A549 (cell line): ENCODE measurements around the gene C20orf204. TPM values are rescaled to one million over a fixed set of nuclear protein-coding genes. Genes with fewer than 3 reads are reported as not detected.

Experiments used
- ATAC-seq, 2 experiments: fragments of 200-7000 bp in 1 of 2; fragments of >200 bp in 1 of 2; cut with Nextera tagmentation in 1 of 2; cut with Tn5 transposase in 1 of 2; 3 replicates each; pipeline versions ENCODE4 v1.8.0 to v1.9.1; 2018 to 2020; ENCODE audit warnings: mild to moderate bottlenecking in 1 of 2, moderate library complexity in 1 of 2
- CTCF ChIA-PET: fragments of 300-600 bp; sonication (Branson Sonifier 250); formaldehyde crosslinking; extraction: SDS; loops from one replicate; lab custom pipeline; 2021; ENCODE audit warnings: antibody characterized with exemption, inconsistent platforms; lab: Yijun Ruan, JAX
- POLR2A ChIA-PET: fragments of 350-600 bp; formaldehyde crosslinking; extraction: SDS; loops from one replicate; lab custom pipeline; 2021; ENCODE audit warnings: antibody characterized with exemption, inconsistent platforms; lab: Yijun Ruan, JAX
- DNase-seq, 2 experiments: peaks; one replicate each; pipeline versions ENCODE4 v3.0.0 to v3.0.0-alpha.2; 2011 to 2016; ENCODE audit warnings: low read depth in 1 of 2, low spot score in 1 of 2
- FAIRE-seq: peaks from 2 replicates; lab custom pipeline; 2011; peaks lifted over from hg19 to GRCh38; lab: Jason Lieb, UNC
- H3K27ac ChIP-seq, 2 experiments: fragments of >200 bp; sonication (Bioruptor Twin); formaldehyde crosslinking; 3 replicates each; pipeline ENCODE4 v1.5.1; 2016 to 2017
- H3K4me1 ChIP-seq: fragments of >200 bp; sonication (Bioruptor Twin); formaldehyde crosslinking; 3 replicates; pipeline ENCODE4 v1.6.1; 2016
- H3K4me2 ChIP-seq: fragments of >200 bp; sonication (Bioruptor Twin); formaldehyde crosslinking; 3 replicates; pipeline ENCODE4 v1.6.1; 2016
- H3K4me3 ChIP-seq: fragments of >200 bp; sonication (Bioruptor Twin); formaldehyde crosslinking; 3 replicates; pipeline ENCODE4 v1.5.1; 2016
- H3K9me3 ChIP-seq: fragments of >200 bp; sonication (Bioruptor Twin); formaldehyde crosslinking; 3 replicates; pipeline ENCODE4 v1.6.1; 2016
- BHLHE40 ChIP-seq: IDR thresholded peaks from 2 replicates; pipeline ENCODE4 v1.6.1; 2012; ENCODE audit warnings: low read depth, low read length, inconsistent platforms
- EHF ChIP-seq: fragments of 250-450 bp; sonication (Bioruptor Pico); IDR thresholded peaks from 2 replicates; pipeline ENCODE4 v1.5.0; 2020; ENCODE audit warnings: mild to moderate bottlenecking
- FOSL2 ChIP-seq, 2 experiments: fragments of 450-650 bp in 1 of 2; fragments of >200 bp in 1 of 2; sonication (Bioruptor Twin) in 1 of 2; formaldehyde crosslinking; IDR thresholded peaks; 2 replicates each; pipeline versions ENCODE4 v1.5.0 to v1.6.1; 2016 to 2020; ENCODE audit warnings: mild to moderate bottlenecking in 1 of 2, moderate library complexity in 1 of 2
- GATA3 ChIP-seq: IDR thresholded peaks from 2 replicates; pipeline ENCODE4 v1.6.1; 2012; ENCODE audit warnings: borderline replicate concordance
- HOXA7 ChIP-seq: fragments of 250-450 bp; sonication (Bioruptor Pico); IDR thresholded peaks from 2 replicates; pipeline ENCODE4 v1.5.0; 2020; ENCODE audit warnings: mild to moderate bottlenecking, moderate library complexity
- HOXB5 ChIP-seq: fragments of 250-450 bp; sonication (Bioruptor Pico); IDR thresholded peaks from 2 replicates; pipeline ENCODE4 v1.5.0; 2020; ENCODE audit warnings: mild to moderate bottlenecking, moderate library complexity
- KDM1A ChIP-seq: fragments of 200-600 bp; sonication (generic); IDR thresholded peaks from 2 replicates; pipeline ENCODE4 v1.6.1; 2016; ENCODE audit warnings: low read depth, mild to moderate bottlenecking
- KDM5A ChIP-seq: fragments of 200-600 bp; sonication (generic); IDR thresholded peaks from 2 replicates; pipeline ENCODE4 v1.6.1; 2016; ENCODE audit warnings: antibody characterized with exemption, mild to moderate bottlenecking
- MAFK ChIP-seq: fragments of 450-650 bp; IDR thresholded peaks from 2 replicates; pipeline ENCODE4 v1.6.1; 2014; ENCODE audit not compliant: partially characterized antibody
- MAZ ChIP-seq: fragments of 150-350 bp; IDR thresholded peaks from 2 replicates; pipeline ENCODE4 v1.6.1; 2014; ENCODE audit warnings: antibody characterized with exemption, low read depth, low read length, borderline replicate concordance
- PHF8 ChIP-seq: fragments of 200-600 bp; sonication (generic); IDR thresholded peaks from 2 replicates; pipeline ENCODE4 v1.6.1; 2016; ENCODE audit warnings: low read depth, mild to moderate bottlenecking, antibody characterized with exemption, moderate library complexity, borderline replicate concordance
- RCOR1 ChIP-seq: fragments of 150-350 bp; IDR thresholded peaks from 2 replicates; pipeline ENCODE4 v1.6.1; 2014; ENCODE audit warnings: antibody characterized with exemption, low read length, low read depth
- RFX5 ChIP-seq: fragments of 450-650 bp; IDR thresholded peaks from 2 replicates; pipeline ENCODE4 v1.7.1; 2014; ENCODE audit warnings: antibody characterized with exemption, mild to moderate bottlenecking, moderate library complexity
- TFCP2L1 ChIP-seq: fragments of 250-450 bp; sonication (Bioruptor Pico); IDR thresholded peaks from 2 replicates; pipeline ENCODE4 v1.5.0; 2021; ENCODE audit warnings: mild to moderate bottlenecking
- ZNF302 ChIP-seq: fragments of 250-450 bp; sonication (Bioruptor Pico); IDR thresholded peaks from 2 replicates; pipeline ENCODE4 v1.9.0; 2021; ENCODE audit warnings: inconsistent platforms, mild to moderate bottlenecking, moderate library complexity
- WGBS: methylation state at CpG from one replicate; pipeline ENCODE4 v1.1.6; 2017; ENCODE audit errors: missing lambda C conversion rate; 5-methylcytosine and 5-hydroxymethylcytosine counted together
- polyA plus RNA-seq, 4 experiments: library from polyadenylated mRNA; depleted of rRNA in 3 of 4; stranded (reverse); fragments of >200 nt; fragmentation: RNase III in 1 of 4; extraction: RNeasy Plus Mini Kit Qiagen cat#74134 plus additional on column Dnase treatment in 1 of 4; gene quantifications; 2 replicates in 3 of 4; 3 replicates in 1 of 4; pipeline ENCODE4 v1.2.3, GENCODE V29; 2011 to 2017
- TF ChIP-seq, protein P1 (sequence below): fragments of >200 bp; sonication (Bioruptor Twin); formaldehyde crosslinking; IDR thresholded peaks from 2 replicates; pipeline ENCODE4 v1.6.1; 2016
- TF ChIP-seq, protein P2 (sequence below): IDR thresholded peaks from 2 replicates; pipeline ENCODE4 v1.6.1; 2012
- TF ChIP-seq, protein P3 (sequence below): fragments of >200 bp; sonication (Bioruptor Twin); formaldehyde crosslinking; IDR thresholded peaks from 3 replicates; pipeline ENCODE4 v1.5.1; 2016
- TF ChIP-seq, protein P4 (sequence below): fragments of 250-450 bp; sonication (Bioruptor Pico); IDR thresholded peaks from 2 replicates; pipeline ENCODE4 v1.5.0; 2020; ENCODE audit warnings: low read depth, mild to moderate bottlenecking, moderate library complexity

Gene C20orf204
- polyA plus RNA-seq, 2 of the 4 experiments (the other 2 are of a cell fraction): 0.21 to 0.59 TPM

DNA sequence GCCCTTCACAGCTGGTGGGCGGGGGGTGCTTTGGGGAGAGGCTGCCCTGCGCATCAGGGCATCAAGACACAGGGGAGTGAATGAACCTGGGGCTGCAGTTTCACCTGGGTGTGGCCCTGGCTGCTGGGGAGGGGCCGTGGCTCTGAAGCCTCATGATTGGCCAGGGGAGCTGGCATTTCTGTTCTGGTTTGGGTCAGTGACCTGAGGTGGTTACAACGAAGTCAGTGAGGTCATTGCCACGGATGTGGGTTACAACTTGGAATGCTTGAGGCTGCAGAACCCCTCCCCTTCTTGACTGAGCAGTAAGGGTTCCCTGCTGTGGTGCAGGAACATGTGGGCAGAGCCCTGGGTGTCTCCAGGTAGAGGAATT lies 30.0 kb downstream of the C20orf204 start:
- POLR2A ChIA-PET: interaction anchor here (1.0 kb wide), 1 partner anchor 11 kb away, joined by 3 read pairs; no protein-coding TSS in a partner anchor
- no peak for TF ChIP-seq MAZ
- TF ChIP-seq RCOR1: no peak
- TF ChIP-seq, protein P1, sequence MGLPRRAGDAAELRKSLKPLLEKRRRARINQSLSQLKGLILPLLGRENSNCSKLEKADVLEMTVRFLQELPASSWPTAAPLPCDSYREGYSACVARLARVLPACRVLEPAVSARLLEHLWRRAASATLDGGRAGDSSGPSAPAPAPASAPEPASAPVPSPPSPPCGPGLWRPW: no peak
- TF ChIP-seq KDM1A: no peak
- no peak for TF ChIP-seq HOXB5 (CRISPR knock-in tag)
- TF ChIP-seq, protein P2, sequence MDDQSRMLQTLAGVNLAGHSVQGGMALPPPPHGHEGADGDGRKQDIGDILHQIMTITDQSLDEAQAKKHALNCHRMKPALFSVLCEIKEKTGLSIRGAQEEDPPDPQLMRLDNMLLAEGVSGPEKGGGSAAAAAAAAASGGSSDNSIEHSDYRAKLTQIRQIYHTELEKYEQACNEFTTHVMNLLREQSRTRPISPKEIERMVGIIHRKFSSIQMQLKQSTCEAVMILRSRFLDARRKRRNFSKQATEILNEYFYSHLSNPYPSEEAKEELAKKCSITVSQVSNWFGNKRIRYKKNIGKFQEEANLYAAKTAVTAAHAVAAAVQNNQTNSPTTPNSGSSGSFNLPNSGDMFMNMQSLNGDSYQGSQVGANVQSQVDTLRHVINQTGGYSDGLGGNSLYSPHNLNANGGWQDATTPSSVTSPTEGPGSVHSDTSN: no peak
- no peak for TF ChIP-seq MAFK
- TF ChIP-seq HOXA7 (CRISPR knock-in tag): no peak
- TF ChIP-seq, protein P3, sequence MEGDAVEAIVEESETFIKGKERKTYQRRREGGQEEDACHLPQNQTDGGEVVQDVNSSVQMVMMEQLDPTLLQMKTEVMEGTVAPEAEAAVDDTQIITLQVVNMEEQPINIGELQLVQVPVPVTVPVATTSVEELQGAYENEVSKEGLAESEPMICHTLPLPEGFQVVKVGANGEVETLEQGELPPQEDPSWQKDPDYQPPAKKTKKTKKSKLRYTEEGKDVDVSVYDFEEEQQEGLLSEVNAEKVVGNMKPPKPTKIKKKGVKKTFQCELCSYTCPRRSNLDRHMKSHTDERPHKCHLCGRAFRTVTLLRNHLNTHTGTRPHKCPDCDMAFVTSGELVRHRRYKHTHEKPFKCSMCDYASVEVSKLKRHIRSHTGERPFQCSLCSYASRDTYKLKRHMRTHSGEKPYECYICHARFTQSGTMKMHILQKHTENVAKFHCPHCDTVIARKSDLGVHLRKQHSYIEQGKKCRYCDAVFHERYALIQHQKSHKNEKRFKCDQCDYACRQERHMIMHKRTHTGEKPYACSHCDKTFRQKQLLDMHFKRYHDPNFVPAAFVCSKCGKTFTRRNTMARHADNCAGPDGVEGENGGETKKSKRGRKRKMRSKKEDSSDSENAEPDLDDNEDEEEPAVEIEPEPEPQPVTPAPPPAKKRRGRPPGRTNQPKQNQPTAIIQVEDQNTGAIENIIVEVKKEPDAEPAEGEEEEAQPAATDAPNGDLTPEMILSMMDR: no peak
- no peak for TF ChIP-seq BHLHE40
- TF ChIP-seq FOSL2 (IDR thresholded peaks at IDR 0.05): no peak
- TF ChIP-seq FOSL2 (CRISPR knock-in tag; IDR thresholded peaks at IDR 0.05): no peak
- no peak for TF ChIP-seq ZNF302 (CRISPR knock-in tag)
- Histone ChIP-seq H3K4me2 (peak overlapping the region; percentile 99; the same call in 2 of the 3 replicates), H3K9me3 (no peaks in the 10 kb centered on the region), H3K4me1 (peaks cover 41% of the 10 kb centered on the region), H3K27ac (peak overlapping the region in 1 of 2 experiments; percentile 98; a peak in 3 of 6 replicates), H3K4me3 (no peak overlapping the region)
- CTCF ChIA-PET: interaction anchor here (1.1 to 2.5 kb wide), 5 partner anchors 8 to 27 kb away, joined by 5 to 12 read pairs (median 8); partner anchors contain the start of gene RGS19
- FAIRE-seq (no peak), DNase-seq (peak in 1 of 2 experiments; percentile 61), ATAC-seq (no peak)
- 33% methylated on average over 4 of the region's 5 CpGs for WGBS

DNA sequence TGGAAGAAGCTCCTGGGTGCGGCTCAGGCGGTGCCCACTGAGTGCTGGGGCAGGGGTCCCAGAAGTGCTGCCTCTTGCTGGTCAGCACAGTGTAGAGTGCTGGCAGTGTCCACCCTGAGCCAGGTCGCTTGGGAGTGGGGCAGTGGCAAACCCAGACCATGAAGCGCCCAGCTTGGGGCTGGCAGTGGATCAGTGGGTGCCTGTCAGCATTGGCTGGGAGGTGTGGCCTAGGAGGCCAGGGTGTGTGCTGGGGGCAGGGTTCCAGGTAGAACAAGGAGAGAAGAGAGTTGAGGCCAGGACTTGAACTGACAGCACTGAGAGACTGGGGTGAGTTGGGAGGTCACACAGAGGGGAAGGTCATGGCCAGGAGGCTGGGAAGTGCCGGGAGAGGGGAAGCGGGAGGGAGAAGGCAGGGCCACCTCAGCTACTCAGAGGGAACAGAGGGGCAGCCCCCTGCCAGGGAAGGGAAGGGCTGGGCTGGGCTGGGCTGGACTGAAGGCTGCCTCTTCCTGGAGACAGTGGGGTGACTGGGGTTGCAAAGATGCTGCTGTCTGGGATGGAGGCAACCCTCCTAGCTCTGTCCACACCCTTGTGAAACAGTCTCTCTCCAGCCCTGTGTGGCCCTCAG lies 31.1 kb downstream of the C20orf204 start:
- ChIA-PET POLR2A (no interaction called here), CTCF (interaction anchor here (1.1 to 2.5 kb wide), 6 partner anchors 9 to 31 kb away, joined by 4 to 12 read pairs (median 8); partner anchors contain the start of genes C20orf204 and RGS19)
- Histone ChIP-seq H3K9me3 (no peaks in the 10 kb centered on the region), H3K27ac (no peak overlapping the region), H3K4me1 (peaks cover 40% of the 10 kb centered on the region), H3K4me2 (no peak overlapping the region), H3K4me3 (no peak overlapping the region)
- no peak for TF ChIP-seq TFCP2L1
- TF ChIP-seq GATA3: no peak
- TF ChIP-seq EHF (CRISPR knock-in tag): no peak
- no peak for TF ChIP-seq KDM5A
- WGBS: 68% methylated on average over 4 of the region's 6 CpGs
- FAIRE-seq (no peak), ATAC-seq (no peak), DNase-seq (no peak)

DNA sequence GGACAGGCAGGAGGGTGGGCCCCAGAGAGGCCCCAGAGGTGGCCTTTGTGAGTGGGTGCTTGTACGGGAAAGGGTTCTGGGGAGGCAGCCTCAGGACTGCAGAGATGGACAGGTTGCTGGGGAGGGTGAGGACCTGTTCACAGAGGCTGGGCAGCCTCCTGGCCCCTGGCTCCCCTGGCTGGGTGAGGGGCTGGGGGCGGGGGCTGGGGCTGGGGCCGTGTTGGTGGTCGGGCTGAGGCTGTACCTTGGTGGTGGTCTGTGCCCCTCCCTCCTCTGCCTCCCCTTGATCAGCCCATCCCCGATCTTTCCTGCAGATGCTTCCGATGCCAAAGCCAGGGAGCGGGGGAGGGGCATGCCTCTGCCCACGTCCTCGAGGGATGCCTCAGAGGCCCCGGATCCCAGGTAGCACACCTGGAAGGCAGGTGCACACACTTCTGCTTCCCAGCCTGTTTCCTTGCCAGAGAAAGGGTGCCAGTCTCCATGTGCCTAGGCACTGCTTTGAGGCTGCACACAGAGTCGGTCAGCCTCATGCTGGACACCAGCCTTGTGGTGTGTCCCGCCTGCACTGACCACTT lies 31.8 kb downstream of the C20orf204 start:
- TF ChIP-seq RFX5 (no peak), PHF8 (no peak)
- TF ChIP-seq, protein P4, sequence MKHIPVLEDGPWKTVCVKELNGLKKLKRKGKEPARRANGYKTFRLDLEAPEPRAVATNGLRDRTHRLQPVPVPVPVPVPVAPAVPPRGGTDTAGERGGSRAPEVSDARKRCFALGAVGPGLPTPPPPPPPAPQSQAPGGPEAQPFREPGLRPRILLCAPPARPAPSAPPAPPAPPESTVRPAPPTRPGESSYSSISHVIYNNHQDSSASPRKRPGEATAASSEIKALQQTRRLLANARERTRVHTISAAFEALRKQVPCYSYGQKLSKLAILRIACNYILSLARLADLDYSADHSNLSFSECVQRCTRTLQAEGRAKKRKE: no peak
- Histone ChIP-seq H3K4me3 (no peak overlapping the region), H3K4me1 (peaks cover 36% of the 10 kb centered on the region), H3K4me2 (no peak overlapping the region), H3K27ac (no peak overlapping the region), H3K9me3 (no peaks in the 10 kb centered on the region)
- no peak for DNase-seq
- no peak for ATAC-seq
- ChIA-PET POLR2A (no interaction called here), CTCF (interaction anchor here (1.3 to 3.7 kb wide), 7 partner anchors 8 to 28 kb away, joined by 4 to 34 read pairs (median 15); partner anchors contain the start of genes OPRL1 and RGS19)
- no peak for FAIRE-seq
- WGBS: 81% methylated on average over 10 of the region's 12 CpGs
